ENCODE results near the gene SPAG9.

GRCh38 chr17:50934161-50934560, 186.5 kb downstream of the SPAG9 start:
- TF ChIP-seq POLR2A (IDR thresholded peaks at IDR 0.05) (no peak), CTCF (IDR thresholded peaks at IDR 0.05) (no peak)
